ENCODE data around the gene AATF. TPM values are rescaled to one million over a fixed set of nuclear protein-coding genes. Genes with fewer than 3 reads are reported as not detected.

Gene AATF
- total and polyA plus RNA-seq, 2 of the 8 experiments (the other 6 are each of a cell fraction or from before 2014, with no cell fraction given), result 20.1 to 62.8 TPM

DNA sequence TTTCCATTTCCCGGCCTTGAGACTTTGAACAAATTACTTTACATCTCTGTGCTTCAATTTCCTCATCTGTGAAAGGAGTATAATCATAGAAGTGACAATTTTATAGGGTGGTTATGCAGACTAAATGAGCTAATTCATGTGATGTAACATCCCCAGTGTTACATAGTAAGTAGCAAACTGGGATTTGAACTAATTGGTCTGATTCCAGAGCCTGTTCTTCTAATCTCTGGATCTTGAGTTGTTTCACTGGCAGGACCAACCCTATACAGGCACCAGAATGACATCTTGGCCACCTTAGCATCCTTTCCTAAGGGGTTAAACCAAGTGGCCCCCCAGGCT, 77.7 kb downstream of the AATF start:
- H4K20me1 ChIP-seq (replicated peaks in 1 of 2; ENCODE audit: control insufficient read depth in 1 of 2, insufficient read depth in 2 of 2, low read length in 2 of 2), result no peaks in the 10 kb centered on the region
- no peak overlapping the region for H2AFZ ChIP-seq (ENCODE audit: low read length)
- H3K79me2 ChIP-seq (ENCODE audit: control insufficient read depth in 1 of 2, insufficient read depth in 2 of 2, low read length in 2 of 2), result no peaks in the 10 kb centered on the region
- no peak overlapping the region for H3K56ac ChIP-seq (replicated peaks; ENCODE audit: insufficient read length, low read depth, low read length)
- H3K23me2 ChIP-seq (ENCODE audit: low read depth, low read length), result no peaks in the 10 kb centered on the region
- no peak overlapping the region for H3K4ac ChIP-seq (replicated peaks; ENCODE audit: insufficient read length, low read depth, low read length)
- no peak overlapping the region for H4K5ac ChIP-seq (ENCODE audit: insufficient read length, low read depth, low read length)
- DNase-seq (ENCODE audit: low read depth in 1 of 2, low spot score in 2 of 2) (no peak), FAIRE-seq (no peak)
- ChIA-PET CTCF (ENCODE audit: partially characterized antibody) (interaction anchor here (0.5 to 0.6 kb wide), 2 partner anchors 138 to 378 kb away, joined by 3 read pairs; no protein-coding TSS in a partner anchor), POLR2A (ENCODE audit: partially characterized antibody) (no interaction called here)
- H2BK5ac ChIP-seq (ENCODE audit: low read depth, low read length), result no peak overlapping the region
- H3K9ac ChIP-seq (replicated peaks in 1 of 4; ENCODE audit: extremely low read depth in 1 of 4, low read depth in 3 of 4, low read length in 3 of 4), result no peak overlapping the region
- no peak overlapping the region for H3K27ac ChIP-seq (ENCODE audit: low read depth, low read length)
- WGBS, 2 experiments (ENCODE audit: extremely low coverage in 1 of 2, insufficient coverage in 1 of 2, insufficient read length in 1 of 2, insufficient replicate concordance in 2 of 2, low coverage in 1 of 2, low lambda C conversion rate in 2 of 2, missing lambda C conversion rate in 1 of 2), result 82% methylated on average over 1 of the region's 1 CpG; no CpG with 5 or more reads in 1 of the 2 experiments
- H2BK120ac ChIP-seq (replicated peaks; ENCODE audit: low read depth, low read length), result no peak overlapping the region
- H3K4me1 ChIP-seq (replicated peaks in 1 of 4; ENCODE audit: control insufficient read depth in 3 of 4, insufficient read depth in 4 of 4, low read length in 3 of 4), result no peaks in the 10 kb centered on the region
- H3K23ac ChIP-seq (ENCODE audit: insufficient read length), result no peak overlapping the region
- H3K36me3 ChIP-seq (ENCODE audit: control insufficient read depth in 2 of 4, insufficient read depth in 4 of 4, low read length in 3 of 4), result peaks cover 0 to 3% (median under 1%) of the 10 kb centered on the region in 4 experiments; a peak in 3 of 8 replicates
- no peak for TF ChIP-seq BRCA1 (IDR thresholded peaks at IDR 0.05; ENCODE audit: low read depth, low read length)
- no peak for TF ChIP-seq GABPA (IDR thresholded peaks at IDR 0.05; ENCODE audit: borderline replicate concordance, insufficient read depth, low read length)
- no peak for TF ChIP-seq JUN (IDR thresholded peaks at IDR 0.05; ENCODE audit: low read depth, low read length)
- TF ChIP-seq CBX8 (IDR thresholded peaks at IDR 0.05; ENCODE audit: borderline replicate concordance, low read depth, low read length), result no peak
- no peak for TF ChIP-seq TCF12 (IDR thresholded peaks at IDR 0.05; ENCODE audit: low read depth, low read length)
- no peak for TF ChIP-seq KDM5A (IDR thresholded peaks at IDR 0.05; ENCODE audit: low read length)
- TF ChIP-seq TAF1 (IDR thresholded peaks at IDR 0.05; ENCODE audit: low read depth, low read length), result no peak
- no peak for TF ChIP-seq YY1 (IDR thresholded peaks at IDR 0.05; ENCODE audit: low read depth, low read length)
- TF ChIP-seq SIX5 (IDR thresholded peaks at IDR 0.05; ENCODE audit: low read depth, low read length), result no peak
- TF ChIP-seq CTCF (IDR thresholded peaks at IDR 0.05; ENCODE audit: control extremely low read depth in 1 of 3, insufficient read depth in 1 of 3, low read depth in 1 of 3, low read length in 3 of 3), result no peak
- no peak for TF ChIP-seq HDAC6 (IDR thresholded peaks at IDR 0.05; ENCODE audit: low read depth, low read length)
- no peak for TF ChIP-seq KDM4A (IDR thresholded peaks at IDR 0.05; ENCODE audit: low read depth, low read length, severe bottlenecking)
- H4K8ac ChIP-seq (ENCODE audit: extremely low read depth, insufficient read depth, low read length), result no peak overlapping the region
- no peaks in the 10 kb centered on the region for H3K9me3 ChIP-seq (ENCODE audit: insufficient read depth in 2 of 2, low read depth in 1 of 2, low read length in 1 of 2)
- no peak overlapping the region for H3K4me3 ChIP-seq (ENCODE audit: extremely low read depth in 1 of 4, insufficient read depth in 2 of 4, low read depth in 3 of 4, low read length in 4 of 4)
- no peak overlapping the region for H2BK12ac ChIP-seq (ENCODE audit: low read depth, low read length)
- H3K4me2 ChIP-seq (ENCODE audit: insufficient read depth in 1 of 2, low read depth in 2 of 2, low read length in 2 of 2), result no peak overlapping the region
- peaks cover 0 to 1% (median 0%) of the 10 kb centered on the region in 4 experiments; a peak in 1 of 7 replicates for H3K27me3 ChIP-seq (replicated peaks in 1 of 4; ENCODE audit: control insufficient read depth in 3 of 4, extremely low read depth in 1 of 4, insufficient read depth in 3 of 4, low read length in 3 of 4)
- H3K79me1 ChIP-seq (ENCODE audit: low read depth, low read length), result no peaks in the 10 kb centered on the region; the same call in 1 of the 2 replicates
- no peak overlapping the region for H2AK5ac ChIP-seq (ENCODE audit: low read depth, low read length)
- H2BK15ac ChIP-seq (ENCODE audit: low read length), result no peak overlapping the region
- H4K91ac ChIP-seq (replicated peaks; ENCODE audit: insufficient read length, low read length), result no peak overlapping the region
- H3K14ac ChIP-seq (ENCODE audit: insufficient read length), result no peak overlapping the region
- no peak overlapping the region for H2BK20ac ChIP-seq (ENCODE audit: low read length)
- no peak overlapping the region for H3K18ac ChIP-seq (ENCODE audit: extremely low read depth, low read length)

All from H1 (cell line).